HEK293T (cell line): Measurements from ENCODE around the gene CLCN1.

Experiments used
- CTCF ChIA-PET: fragments of 350-600 bp; formaldehyde crosslinking; extraction: SDS; loops from one replicate; lab custom pipeline; 2021; ENCODE audit warnings: antibody characterized with exemption, inconsistent platforms; lab: Yijun Ruan, JAX
- POLR2A ChIA-PET: fragments of 350-600 bp; formaldehyde crosslinking; extraction: SDS; loops from one replicate; lab custom pipeline; 2020; ENCODE audit warnings: antibody characterized with exemption, inconsistent platforms; lab: Yijun Ruan, JAX
- DNase-seq: peaks from one replicate; pipeline ENCODE4 v3.0.0; 2012; ENCODE audit warnings: mixed read lengths; ENCODE audit errors: extremely low spot score
- ARNT ChIP-seq: fragments of 450-650 bp; IDR thresholded peaks from 2 replicates; pipeline ENCODE4 v1.6.1; 2017; ENCODE audit warnings: mild to moderate bottlenecking
- CTBP1 ChIP-seq: fragments of 450-650 bp; IDR thresholded peaks from 2 replicates; pipeline ENCODE4 v1.6.1; 2016; ENCODE audit warnings: borderline replicate concordance
- ELF4 ChIP-seq: fragments of 450-650 bp; IDR thresholded peaks from 2 replicates; pipeline ENCODE4 v1.6.1; 2017; ENCODE audit warnings: antibody characterized with exemption
- FOXA1 ChIP-seq: fragments of 450-650 bp; IDR thresholded peaks from 2 replicates; pipeline ENCODE4 v1.6.1; 2016; ENCODE audit warnings: mild to moderate bottlenecking
- FOXK2 ChIP-seq: fragments of 450-650 bp; IDR thresholded peaks from 2 replicates; pipeline ENCODE4 v1.6.1; 2016; ENCODE audit warnings: mild to moderate bottlenecking
- FOXM1 ChIP-seq: fragments of 450-650 bp; IDR thresholded peaks from 2 replicates; pipeline ENCODE4 v1.6.1; 2017; ENCODE audit warnings: mild to moderate bottlenecking, borderline replicate concordance
- HDGF ChIP-seq: fragments of 450-650 bp; IDR thresholded peaks from 2 replicates; pipeline ENCODE4 v1.6.1; 2017; ENCODE audit warnings: antibody characterized with exemption, borderline replicate concordance
- L3MBTL2 ChIP-seq: fragments of 450-650 bp; conservative IDR thresholded peaks from 2 replicates; pipeline ENCODE4 v1.6.1; 2016; ENCODE audit warnings: mild to moderate bottlenecking
- LEF1 ChIP-seq: fragments of 450-650 bp; IDR thresholded peaks from 2 replicates; pipeline ENCODE4 v1.6.1; 2017; ENCODE audit warnings: mild to moderate bottlenecking, borderline replicate concordance
- NFRKB ChIP-seq: fragments of 450-650 bp; IDR thresholded peaks from 2 replicates; pipeline ENCODE4 v1.6.1; 2016; ENCODE audit warnings: mild to moderate bottlenecking, moderate library complexity
- PKNOX1 ChIP-seq: fragments of 450-650 bp; IDR thresholded peaks from 2 replicates; pipeline ENCODE4 v1.6.1; 2016
- SP1 ChIP-seq: fragments of 450-650 bp; IDR thresholded peaks from 2 replicates; pipeline ENCODE4 v1.6.1; 2017
- SUZ12 ChIP-seq: fragments of 450-650 bp; IDR thresholded peaks from 2 replicates; pipeline ENCODE4 v1.6.1; 2016; ENCODE audit warnings: mild to moderate bottlenecking
- TARDBP ChIP-seq: fragments of 450-650 bp; IDR thresholded peaks from 2 replicates; pipeline ENCODE4 v1.6.1; 2016
- ZNF384 ChIP-seq: fragments of 450-650 bp; IDR thresholded peaks from 2 replicates; pipeline ENCODE4 v1.6.1; 2016

Gene CLCN1

DNA sequence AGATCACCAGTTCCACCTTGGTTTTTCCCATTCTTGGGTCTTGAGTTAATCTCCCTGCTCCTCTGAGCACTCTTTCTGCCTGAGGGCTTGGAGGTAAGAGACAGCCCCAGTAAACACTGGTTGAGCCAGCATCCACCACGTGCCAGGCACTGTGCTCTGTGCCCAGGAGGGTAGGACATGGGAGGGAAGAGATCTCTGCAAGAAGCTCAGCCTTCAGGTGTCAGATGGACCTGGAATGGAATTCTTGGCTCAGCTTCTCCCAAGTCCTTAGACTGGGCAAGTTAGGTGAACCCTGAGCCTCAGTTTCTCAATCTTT lies 67.7 kb downstream of the CLCN1 start:
- TF ChIP-seq ELF4 (no peak), L3MBTL2 (no peak), SUZ12 (no peak), TARDBP (no peak), NFRKB (no peak), FOXK2 (no peak), FOXA1 (no peak), SP1 (no peak)
- CTCF ChIA-PET = interaction anchor here (1.1 kb wide), 1 partner anchor 11 kb away, joined by 3 read pairs; no protein-coding TSS in a partner anchor
- POLR2A ChIA-PET = interaction anchor here (1.0 to 1.8 kb wide), 3 partner anchors 9 to 96 kb away, joined by 3 to 6 read pairs (median 3); partner anchors contain the start of gene CASP2

GRCh38 chr7:143384148-143384547 lies 68.2 kb downstream of the CLCN1 start:
- no peak for TF ChIP-seq TARDBP
- no peak for TF ChIP-seq FOXA1
- TF ChIP-seq PKNOX1 = no peak
- CTCF ChIA-PET = interaction anchor here (1.1 to 1.2 kb wide), 2 partner anchors 12 to 39 kb away, joined by 3 to 5 read pairs; no protein-coding TSS in a partner anchor
- no peak for DNase-seq
- POLR2A ChIA-PET = interaction anchor here (1.0 to 1.8 kb wide), 4 partner anchors 8 to 96 kb away, joined by 3 to 6 read pairs (median 3); partner anchors contain the start of gene CASP2

More for the DNA sequence above, 67.7 kb downstream of the CLCN1 start:
- no peak for DNase-seq

DNA sequence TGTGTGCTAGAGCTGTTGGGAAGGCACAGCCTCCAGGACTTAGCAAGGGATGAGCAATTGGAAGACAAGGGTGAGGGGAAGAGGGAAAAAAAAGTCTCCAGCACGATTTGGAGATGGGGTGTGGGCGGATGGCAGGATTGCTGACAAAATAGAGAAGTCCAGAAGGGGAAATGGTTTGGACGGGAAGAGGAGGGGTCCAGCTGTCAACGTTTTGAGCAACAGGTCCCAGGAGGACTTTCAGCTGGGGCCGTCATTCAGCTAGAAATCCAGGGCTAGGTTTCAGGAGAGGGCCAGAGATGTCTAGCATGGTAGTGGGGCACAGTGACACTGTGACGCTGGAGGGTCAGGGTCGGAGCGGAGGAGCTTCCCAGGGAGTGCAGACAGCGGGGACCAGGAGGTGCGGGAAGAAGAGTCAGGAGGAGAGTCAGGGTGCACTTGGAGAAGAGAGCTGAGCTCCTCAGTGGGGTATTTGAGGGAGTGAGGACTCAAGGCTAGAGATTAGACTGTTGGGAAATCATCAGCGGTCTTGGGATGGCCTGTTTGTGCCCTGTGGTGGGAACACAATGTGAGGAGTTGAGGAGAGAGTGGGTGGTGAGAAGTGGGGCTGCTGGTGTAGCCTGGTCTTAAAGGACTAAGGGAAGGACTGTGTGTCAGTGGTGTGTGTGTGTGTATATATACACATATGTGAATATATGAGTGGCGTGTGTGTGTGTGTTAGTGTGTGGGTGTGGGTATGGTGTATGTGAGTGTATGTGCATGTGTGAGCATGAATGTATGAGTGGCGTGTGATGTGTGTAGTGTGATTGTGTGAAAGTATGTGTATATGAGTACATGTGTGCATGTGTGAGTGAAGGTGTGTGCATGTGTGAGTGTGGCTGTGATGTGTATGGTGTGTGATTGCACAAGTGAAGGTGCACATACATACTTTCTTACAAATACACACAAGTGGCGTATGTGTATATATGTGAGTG lies 69.0 kb downstream of the CLCN1 start:
- POLR2A ChIA-PET = interaction anchor here (1.0 to 1.8 kb wide), 4 partner anchors 7 to 97 kb away, joined by 3 to 6 read pairs (median 3); partner anchors contain the start of gene CASP2
- CTCF ChIA-PET = interaction anchor here (1.1 to 1.2 kb wide), 2 partner anchors 13 to 40 kb away, joined by 3 to 5 read pairs; no protein-coding TSS in a partner anchor
- no peak for DNase-seq

DNA sequence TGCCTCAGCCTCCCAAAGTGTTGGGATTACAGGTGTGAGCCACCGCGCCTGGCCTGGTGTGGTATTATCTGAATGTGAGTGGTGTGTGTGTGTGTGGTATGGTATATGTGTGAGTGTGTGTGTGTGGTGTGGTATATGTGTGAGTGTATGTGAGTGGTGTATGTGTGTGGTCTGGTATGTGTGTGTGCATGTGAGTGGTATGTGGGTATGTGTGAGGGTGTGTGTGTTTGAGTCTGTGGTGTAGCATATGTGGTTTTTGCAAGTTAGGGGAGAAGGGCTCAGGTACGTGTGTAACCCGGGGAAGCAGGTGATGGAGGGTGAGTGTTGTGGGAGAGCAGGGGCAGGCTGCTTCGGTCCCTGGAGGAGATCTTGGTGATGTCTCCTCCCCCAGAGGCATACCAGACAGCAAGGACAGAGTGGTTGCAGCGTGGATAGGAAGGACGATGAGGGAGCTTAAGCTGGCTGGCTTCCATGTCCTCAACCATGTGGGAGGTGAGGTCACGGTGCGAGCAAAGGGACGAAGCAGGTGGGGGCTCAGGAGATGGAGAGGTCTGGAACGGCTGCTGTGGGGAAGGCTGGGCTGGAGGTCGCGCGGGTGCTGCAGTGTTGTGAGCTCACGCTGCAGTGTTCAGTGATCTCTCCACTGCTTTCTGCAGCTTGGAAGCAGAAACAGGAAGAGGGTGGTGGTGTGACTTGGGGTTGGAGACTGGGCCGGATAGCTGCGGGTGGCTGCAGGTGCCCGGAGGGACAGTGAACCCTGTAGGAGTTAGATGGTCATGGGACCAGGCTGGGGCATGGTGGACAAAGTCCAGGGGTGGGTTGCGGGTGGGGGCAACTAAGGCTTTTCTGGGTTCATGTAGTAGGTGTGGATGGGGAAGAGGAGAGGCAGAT lies 70.2 kb downstream of the CLCN1 start:
- CTCF ChIA-PET = no interaction called here
- no peak for DNase-seq
- POLR2A ChIA-PET = no interaction called here

More for the DNA sequence above, 69.0 kb downstream of the CLCN1 start:
- TF ChIP-seq TARDBP (peak; percentile 95), FOXM1 (no peak)

DNA sequence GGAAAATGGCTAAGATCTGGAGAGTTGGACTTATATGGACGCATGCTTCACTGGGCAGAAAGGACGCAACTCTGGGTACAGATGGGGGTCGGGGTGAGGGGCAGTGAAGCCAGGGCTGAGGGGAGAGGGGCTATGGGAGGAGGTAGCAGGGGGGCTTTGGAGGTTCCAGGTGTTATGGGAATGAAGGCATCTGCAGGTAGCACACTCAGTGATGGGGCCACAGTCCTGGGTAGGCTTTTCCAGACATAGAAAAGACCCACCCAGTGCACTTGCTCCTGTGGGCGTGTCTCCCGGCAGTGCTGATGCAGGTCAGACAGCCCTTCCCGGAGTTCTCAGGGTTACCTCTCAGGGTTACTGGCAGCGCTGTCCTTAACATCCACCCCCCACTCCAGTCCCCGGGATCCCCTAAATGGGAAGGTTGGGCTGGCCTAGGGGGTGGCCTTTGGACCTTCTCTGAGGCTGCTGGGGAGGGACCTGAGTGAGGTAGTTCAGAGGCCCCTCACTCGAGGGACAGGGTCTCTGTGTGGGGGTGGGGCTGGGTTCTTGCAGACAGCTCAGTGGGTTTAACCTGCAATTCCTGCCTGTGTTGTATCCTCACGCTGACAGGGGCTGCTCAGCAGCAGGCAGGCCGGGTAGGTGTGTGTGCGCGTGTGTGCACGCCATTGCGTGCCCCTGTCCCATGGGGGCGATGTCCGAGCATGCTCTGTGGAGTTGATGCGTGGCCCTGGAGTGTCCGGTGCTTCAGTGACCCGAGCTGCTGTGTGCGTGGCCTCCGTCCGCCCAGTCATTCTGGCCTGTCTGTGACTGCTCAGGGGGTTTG lies 71.5 kb downstream of the CLCN1 start:
- TF ChIP-seq CTBP1 (no peak), LEF1 (no peak), FOXM1 (no peak), TARDBP (no peak), ZNF384 (no peak), SUZ12 (no peak), PKNOX1 (no peak), FOXK2 (no peak), FOXA1 (no peak), HDGF (no peak), ELF4 (no peak), ARNT (no peak)
- CTCF ChIA-PET = no interaction called here

More for the DNA sequence above, 70.2 kb downstream of the CLCN1 start:
- peak; percentile 99 for TF ChIP-seq TARDBP
- TF ChIP-seq FOXA1 = no peak
- TF ChIP-seq ZNF384 = no peak

GRCh38 chr7:143388051-143388450 lies 72.1 kb downstream of the CLCN1 start:
- no peak for DNase-seq
- ChIA-PET POLR2A (no interaction called here), CTCF (no interaction called here)
- TF ChIP-seq PKNOX1 (no peak), NFRKB (no peak), ELF4 (no peak), ARNT (no peak), L3MBTL2 (no peak), CTBP1 (no peak)

More for the DNA sequence above, 71.5 kb downstream of the CLCN1 start:
- POLR2A ChIA-PET = no interaction called here
- no peak for DNase-seq
